Lower leg skin (tissue), 3 donors: ENCODE results near the gene CCN5.

Source experiments
- CTCF ChIP-seq, 3 donors: fragments of 450-650 bp; IDR thresholded peaks; one replicate each; pipeline ENCODE4 v1.5.1; 2016; ENCODE audit warnings: antibody characterized with exemption in 3 of 3, mild to moderate bottlenecking in 3 of 3, moderate library complexity in 2 of 3
- POLR2A ChIP-seq, 2 donors: fragments of 450-650 bp; IDR thresholded peaks; one replicate each; pipeline ENCODE4 v1.6.1; 2016 to 2017; ENCODE audit warnings: antibody characterized with exemption in 2 of 2, mild to moderate bottlenecking in 1 of 2, moderate library complexity in 1 of 2

GRCh38 chr20:44724423-44725091 is 9.4 kb downstream of the CCN5 start:
- TF ChIP-seq CTCF (IDR thresholded peaks at IDR 0.05): no peak
- no peak for TF ChIP-seq POLR2A (IDR thresholded peaks at IDR 0.05)
